Inflammatory macrophage (primary cell): ENCODE results near the gene RPS8.
"Not testable (repeated sequence)": the region's sequence is repeated elsewhere in the genome, so short reads cannot be mapped to it uniquely, and the experiment has no call there.

Experiments used
- DNase-seq, 2 donors: peaks; one replicate each; pipeline ENCODE4 v3.0.0-alpha.2; 2020 to 2022
- total RNA-seq, 18 experiments: gene quantifications; one replicate each; lab custom pipeline; 2026; ENCODE audit warnings: mixed read lengths in 6 of 18, inconsistent platforms in 2 of 18; lab: John Stamatoyannopoulos, UW

RPS8 gene
- 300 to 591 (median 472) reads per million in 18 experiments for total RNA-seq

DNA sequence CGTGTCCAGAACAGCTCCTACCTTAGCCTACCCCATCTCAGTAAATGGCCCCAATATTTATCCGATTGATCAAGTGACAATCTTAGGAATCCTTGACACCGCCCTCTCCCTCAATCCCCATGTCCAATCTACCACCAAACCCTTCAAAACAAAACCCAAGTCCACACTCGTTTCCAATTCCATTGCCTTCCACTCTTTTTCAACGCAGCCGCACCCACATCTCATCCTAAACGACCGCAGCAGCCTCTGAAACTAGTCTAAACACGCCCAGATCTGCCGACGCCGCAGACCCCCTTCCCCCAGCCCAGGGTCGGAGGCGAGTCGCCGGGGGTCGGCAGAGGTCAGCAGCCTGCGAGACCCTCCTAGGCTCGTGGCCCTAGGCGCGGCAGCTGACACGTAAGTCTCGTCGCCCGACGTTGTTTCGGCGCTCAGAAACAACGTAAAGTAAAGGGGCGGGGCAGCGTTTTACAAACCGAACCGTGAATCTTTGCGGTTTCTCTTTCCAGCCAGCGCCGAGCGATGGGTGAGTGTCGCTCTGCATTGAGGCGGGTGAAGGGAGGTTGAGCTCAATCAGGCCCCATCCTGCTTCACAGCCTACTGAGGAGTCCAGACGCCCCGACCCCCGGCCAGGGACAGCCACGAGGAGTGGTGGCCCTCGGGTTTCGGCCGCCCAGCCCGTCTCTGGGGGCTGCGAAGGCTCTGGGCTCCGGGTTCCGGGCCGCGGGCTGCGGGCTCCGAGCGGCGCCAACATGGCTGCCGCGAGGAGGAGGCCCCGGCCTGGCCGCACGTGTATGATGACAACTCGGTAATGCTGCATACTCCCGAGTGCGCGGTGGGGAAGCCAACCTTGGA is at the start of gene RPS8:
RPS8 (plus strand) TSS at position 463 of the 852 bp plus-strand sequence; CDS start at position 520, 57 bp downstream.
- DNase-seq, result peak; percentile 95

DNA sequence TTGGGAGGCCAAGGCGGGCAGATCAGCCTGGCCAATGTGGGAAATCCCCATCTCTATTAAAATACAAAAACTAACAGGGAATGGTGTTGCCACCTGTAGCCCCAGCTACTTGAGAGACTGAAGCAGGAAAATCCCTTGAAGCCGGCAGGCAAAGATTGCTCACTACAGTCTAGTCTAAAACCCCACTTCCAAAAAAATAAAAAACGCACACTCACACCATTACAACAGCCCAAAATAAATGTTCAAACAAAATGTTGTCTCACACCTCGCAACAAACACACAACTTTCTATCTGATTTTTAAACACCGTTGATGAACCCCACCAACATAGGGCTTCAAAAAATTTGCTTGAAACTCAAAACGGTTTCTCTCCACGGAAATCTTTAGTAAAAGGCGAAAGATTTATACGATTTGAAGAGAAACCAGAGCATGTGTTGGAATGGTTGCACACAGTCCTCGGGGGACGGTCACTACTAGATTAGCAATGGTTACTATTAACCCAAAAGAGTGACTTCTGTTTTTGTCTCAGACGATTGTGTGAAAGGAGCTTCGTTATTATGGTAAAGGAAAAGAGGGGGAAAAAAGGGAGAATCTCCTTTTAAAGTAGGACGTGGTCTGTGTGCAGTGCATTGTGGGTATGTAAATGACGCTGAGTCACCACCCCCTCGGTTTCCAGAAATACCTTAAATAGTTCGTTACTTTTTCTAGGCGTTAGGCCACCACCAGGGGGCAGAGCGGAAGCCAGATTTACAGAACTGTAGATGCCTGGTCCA is 44.4 kb upstream of the RPS8 start, which contains the start of gene RNU5D-1:
RNU5D-1 (minus strand) TSS at position 430 of the 772 bp plus-strand sequence.
- DNase-seq, result peak; percentile 97 to 99

- no peak for DNase-seq
Observed at GRCh38 chr1:44733365-44733764, 42.0 kb upstream of the RPS8 start.

GRCh38 chr1:44733784-44734183 is 41.6 kb upstream of the RPS8 start:
- no peak for DNase-seq

DNA sequence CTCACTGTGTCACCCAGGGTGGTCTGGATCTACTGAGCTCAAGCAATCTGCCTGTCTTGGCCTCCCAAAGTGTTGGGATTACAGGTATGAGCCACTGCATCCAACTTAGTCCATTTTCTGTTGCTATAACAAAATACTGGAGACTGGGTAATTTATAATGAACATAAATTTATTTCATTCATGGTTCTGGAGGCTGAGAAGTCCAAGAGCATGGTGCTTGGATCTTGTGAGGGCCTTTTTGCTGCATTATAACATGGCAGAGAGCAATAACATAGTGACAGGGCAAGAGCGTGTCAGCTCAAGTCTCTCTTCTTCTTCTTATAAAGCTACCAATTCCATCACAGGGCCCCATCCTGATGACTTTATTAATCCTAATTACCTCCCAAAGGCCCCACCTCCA is 39.3 kb upstream of the RPS8 start:
- no peak for DNase-seq

- not testable (repeated sequence) for DNase-seq
Observed at GRCh38 chr1:44738953-44739306, 36.4 kb upstream of the RPS8 start.

DNA sequence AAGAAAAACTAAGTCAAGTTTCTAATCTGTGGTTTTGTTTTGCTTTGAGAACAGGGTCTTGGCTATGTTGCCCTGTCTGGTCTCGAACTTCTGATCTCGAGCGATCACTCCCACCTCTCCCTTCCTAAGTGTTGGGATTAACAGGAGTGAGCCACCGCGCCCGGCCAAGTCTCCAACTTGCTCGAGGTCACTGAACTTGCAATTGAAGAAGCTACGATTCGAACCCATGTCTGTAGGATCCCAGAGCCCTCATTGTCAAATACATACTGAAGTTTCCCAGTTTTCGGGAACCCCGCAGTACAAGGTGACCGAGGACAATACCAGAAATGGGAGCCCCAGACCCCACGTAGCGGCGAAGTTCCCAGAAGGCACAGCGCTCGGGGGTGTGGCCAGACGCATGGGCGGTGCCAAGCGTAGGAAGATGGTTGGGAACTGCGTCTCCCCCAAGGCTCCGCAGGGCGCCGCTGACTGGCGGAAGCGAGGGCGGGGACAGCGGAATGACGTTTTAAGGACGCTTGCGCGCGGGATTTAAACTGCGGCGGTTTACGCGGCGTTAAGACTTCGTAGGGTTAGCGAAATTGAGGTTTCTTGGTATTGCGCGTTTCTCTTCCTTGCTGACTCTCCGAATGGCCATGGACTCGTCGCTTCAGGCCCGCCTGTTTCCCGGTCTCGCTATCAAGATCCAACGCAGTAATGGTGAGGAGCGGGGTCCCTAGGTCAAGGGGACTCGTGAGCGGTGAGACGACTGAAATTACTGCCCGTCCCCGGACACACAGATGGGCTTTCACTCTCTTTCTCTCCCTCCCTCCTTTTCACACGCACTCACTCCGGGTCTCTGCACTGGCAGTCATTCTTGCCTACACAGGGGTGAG is 35.8 kb upstream of the RPS8 start, which contains the start of gene KIF2C:
KIF2C (plus strand) TSS at position 531 of the 872 bp plus-strand sequence; CDS start at position 627, 96 bp downstream.
- DNase-seq, result peak; percentile 99

GRCh38 chr1:44740179-44740617 is 35.1 kb upstream of the RPS8 start:
- DNase-seq, result no peak

DNA sequence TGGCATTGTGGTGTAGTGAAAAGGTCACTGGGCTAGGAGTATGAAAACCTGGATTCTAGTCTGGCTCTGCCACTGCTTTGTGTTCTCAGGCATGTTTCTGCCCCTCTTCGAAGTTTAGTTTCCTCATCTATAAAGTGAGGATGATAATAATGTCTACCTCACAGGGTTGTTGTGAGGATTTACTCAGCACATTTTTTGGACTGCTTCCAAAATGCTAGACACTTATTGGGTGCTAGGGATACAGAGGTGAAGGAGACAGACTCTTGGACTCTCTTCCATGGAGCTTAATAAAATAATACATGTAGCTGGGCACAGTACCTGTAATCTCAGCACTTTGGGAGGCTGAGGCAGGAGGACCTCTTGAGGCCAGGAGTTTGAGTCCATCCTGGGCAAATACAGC is 32.1 kb upstream of the RPS8 start:
- no peak for DNase-seq

DNA sequence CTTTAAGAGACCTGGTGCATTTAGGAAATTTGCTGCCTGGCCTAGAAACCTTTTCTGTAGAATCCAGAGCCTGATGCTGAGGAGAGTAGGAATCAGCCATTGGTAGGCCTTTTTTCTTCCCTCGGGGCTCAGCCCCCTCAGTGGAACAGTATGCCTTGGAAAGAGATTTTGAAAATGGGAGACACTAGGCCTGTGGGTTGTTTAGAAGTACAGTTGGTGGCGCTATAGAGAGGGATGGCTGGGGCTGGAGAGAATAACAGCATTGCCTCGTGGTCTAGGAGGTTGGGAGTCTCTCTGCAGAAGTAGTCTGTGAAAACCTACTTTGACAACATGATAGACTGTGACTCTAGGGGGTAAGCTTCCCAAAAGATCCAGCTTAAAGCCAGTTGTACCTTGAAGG is 27.5 kb upstream of the RPS8 start:
- DNase-seq, result no peak

DNA sequence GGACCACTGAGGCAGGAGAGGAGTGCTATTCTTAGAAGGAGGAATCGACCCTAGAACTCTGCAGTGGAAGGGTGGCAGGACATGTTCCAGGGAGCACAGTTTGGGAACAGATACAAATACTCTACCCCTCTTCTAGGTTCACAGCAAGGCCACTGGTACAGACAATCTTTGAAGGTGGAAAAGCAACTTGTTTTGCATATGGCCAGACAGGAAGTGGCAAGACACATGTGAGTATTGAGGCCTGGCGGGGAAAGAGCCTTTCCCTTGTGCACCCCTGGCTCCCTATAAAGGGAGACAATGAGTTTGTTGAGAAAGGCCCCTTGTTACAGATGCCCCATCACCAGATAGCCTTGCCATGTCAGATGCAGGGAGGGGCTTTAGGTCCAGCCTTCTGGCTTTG is 17.9 kb upstream of the RPS8 start:
- no peak for DNase-seq

- DNase-seq, result no peak
Observed at GRCh38 chr1:44759077-44759476, 16.3 kb upstream of the RPS8 start.

DNA sequence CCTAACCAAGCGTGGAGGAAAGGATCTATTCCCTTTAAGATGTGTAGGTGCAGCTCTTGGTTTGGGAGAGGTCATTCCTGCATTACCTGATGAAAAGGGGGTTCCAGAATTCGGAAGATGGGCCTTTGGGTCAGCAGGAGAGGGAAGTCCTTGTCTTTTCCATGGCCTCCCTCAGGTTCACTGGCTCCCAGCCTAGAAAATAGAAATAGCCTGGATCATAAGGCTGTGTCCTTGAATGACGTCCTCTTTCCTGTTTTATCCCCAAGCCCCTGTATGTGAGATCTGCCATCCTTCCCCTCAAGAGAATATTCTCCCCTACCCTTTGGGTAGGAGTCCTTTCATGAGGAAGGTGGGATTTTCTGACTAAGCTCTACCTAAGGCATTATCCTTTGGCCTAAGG is 14.5 kb upstream of the RPS8 start:
- no peak for DNase-seq

DNA sequence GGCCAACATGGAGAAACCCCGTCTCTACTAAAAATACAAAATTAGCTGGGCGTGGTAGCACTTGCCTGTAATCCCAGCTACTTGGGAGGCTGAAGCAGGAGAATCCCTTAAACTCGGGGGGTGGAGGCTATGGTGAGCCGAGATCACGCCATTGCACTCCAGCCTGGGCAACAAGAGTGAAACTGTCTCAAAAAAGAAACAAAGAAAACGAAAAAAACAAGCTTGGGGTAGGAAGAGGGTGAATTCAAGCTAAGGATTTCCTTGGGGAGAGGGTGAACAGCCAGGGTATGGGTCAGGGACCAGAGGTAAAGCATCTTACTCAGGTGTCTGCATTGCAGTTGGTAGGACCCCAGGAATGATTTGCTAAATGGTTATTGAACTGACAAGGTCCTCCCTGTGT is 8.9 kb upstream of the RPS8 start:
- DNase-seq, result not testable (repeated sequence)

DNA sequence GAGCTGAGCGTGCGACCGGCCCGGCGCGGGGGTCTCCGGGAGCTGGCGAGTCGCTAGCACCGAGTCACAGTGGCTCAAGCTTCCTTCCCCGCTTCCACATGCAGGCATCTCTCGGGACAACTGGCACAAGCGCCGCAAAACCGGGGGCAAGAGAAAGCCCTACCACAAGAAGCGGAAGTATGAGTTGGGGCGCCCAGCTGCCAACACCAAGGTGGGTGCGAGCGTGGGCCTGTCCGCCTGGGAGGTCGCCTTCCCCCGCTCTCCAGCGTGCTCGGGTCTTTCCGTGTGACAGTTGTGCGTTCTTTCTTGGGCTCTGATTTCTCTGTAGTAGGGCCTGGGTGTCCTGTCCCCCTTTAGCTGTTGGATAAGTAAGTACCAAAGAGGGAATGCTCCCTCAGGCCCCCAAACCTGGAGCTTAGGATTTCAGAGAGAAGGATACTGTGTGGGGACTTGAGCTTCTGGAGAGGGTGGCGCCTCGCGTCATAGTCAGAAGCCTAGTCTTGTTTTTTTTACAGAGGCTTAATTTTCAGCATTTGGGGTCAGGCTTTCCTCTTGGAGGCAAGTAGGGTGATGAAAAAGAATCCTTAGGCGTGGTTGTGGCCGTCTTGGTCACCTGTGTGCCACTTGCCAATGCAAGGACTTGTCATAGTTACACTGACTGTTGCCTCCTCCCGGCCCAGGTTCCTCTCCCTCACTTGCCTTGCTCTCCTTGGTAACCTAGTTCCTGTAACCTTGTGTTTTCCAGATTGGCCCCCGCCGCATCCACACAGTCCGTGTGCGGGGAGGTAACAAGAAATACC is 790 bp downstream of the RPS8 start:
- peak; percentile 24 to 60 for DNase-seq

DNA sequence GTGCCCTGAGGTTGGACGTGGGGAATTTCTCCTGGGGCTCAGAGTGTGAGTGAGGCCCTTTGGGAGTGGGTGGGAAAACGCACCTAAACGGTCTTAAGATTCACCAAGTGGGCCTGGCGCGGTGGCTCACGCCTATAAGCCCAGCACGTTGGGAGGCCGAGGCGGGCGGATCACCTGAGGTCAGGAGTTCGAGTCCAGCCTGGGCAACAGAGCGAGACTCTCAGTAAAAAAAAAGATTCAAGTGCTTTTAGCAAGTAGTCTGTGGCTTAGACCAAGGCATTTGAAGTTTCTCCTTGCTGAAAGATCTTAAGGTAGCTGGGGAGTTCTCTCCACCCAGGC is 1.4 kb downstream of the RPS8 start:
- no peak for DNase-seq

GRCh38 chr1:44777547-44777946 is 2.2 kb downstream of the RPS8 start:
- DNase-seq, result no peak

DNA sequence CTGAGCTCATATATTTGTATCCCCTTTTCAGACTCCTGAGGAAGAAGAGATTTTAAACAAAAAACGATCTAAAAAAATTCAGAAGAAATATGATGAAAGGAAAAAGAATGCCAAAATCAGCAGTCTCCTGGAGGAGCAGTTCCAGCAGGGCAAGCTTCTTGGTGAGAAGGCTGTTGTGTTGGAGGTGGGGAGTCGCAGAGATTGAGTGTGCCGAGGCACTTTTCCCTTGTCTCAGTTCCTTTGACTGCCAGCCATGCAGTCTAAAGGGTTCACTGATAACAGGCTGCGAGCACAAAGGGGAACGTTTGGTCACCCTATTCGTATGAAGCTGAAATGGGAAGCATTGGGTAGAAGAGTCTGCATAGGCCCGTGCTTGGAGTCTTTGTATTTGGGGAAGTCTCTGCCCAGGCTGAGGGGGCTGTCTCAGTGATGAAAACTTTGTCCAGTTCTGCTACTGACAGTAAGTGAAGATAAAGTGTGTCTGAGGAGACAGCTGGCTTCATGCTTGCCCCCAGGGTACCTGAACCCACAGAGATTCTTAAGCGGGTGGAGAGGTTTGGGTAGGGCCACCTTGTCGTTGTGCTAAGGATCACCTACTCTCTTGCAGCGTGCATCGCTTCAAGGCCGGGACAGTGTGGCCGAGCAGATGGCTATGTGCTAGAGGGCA is 2.8 kb downstream of the RPS8 start:
- peak; percentile 72 to 87 for DNase-seq

DNA sequence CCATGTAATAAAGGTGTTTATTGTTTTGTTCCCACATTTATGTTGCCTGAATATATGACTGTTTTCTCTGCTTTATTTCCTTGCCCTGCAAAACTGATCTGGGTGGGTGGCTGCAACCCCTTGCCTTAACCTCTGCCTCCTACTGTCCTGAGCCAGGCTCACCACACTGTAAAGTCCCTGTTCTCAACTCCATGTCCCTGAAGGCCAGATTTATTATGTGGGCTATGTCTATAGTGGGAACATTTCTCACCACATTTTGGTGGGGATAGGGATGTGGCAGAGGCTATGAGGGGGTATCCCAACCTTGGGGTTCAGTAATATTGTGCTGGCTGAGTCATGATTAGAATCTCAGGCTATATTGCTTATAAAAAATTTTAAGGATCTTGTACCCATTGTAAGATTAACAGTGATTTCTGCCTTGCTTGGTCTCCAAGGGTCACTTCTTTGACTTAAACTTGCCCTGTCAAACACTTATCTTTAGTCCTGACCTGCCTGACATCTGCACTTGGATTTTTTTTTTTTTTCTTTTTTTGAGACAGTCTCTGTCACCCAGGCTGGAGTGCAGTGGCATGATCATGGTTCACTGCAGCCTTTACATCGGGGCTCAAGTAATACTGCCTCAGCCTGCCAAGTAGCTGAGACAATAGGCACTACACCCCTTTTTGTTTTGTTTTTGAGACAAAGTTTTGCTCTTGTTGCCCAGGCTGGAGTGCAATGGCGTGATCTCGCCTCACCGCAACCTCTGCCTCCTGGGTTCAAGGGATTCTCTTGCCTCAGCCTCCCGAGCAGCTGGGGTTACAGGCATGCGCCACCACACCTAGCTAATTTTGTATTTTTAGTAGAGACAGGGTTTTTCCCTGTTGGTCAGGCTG is 3.6 kb downstream of the RPS8 start:
- no peak for DNase-seq

DNA sequence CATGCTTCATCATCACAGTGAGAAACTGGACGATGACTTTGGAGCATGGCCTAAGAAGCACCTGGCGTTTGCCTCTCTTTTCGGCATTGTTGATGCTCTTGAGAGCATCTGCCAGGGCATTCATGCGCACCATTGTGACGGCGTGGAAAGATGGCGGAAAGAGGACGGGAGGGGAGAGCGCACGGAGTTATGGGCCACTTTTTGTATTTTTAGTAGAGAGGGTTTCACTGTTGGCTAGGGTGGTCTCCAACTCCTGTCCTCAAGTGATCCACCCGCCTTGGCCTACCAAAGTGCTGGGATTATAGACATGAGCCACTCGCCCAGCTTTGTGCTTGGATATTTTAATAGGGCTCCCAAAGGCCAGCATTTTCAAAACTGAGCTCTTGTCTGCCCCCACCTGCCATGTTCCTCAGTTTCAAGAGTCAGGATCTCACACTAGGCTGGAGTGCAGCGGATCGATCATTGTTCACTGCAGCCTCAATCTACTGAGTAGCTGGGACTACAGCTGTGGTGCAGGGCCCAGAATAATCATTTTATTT is 5.3 kb downstream of the RPS8 start:
- DNase-seq, result no peak
